Stimulated activated CD8-positive, alpha-beta memory T cell treated with anti-CD3 and anti-CD28 coated beads, Interleukin-15, amount 100 ng/mL, for 48 hours (primary cell): ENCODE measurements around the gene GRAMD2B.
"Not testable (repeated sequence)": the region's sequence is repeated elsewhere in the genome, so short reads cannot be mapped to it uniquely, and the experiment has no call there.

Experiments used
- DNase-seq, 2 donors: peaks; one replicate each; pipeline ENCODE4 v3.0.0-alpha.2; 2020; ENCODE audit warnings: low read depth in 2 of 2

Gene GRAMD2B

DNA sequence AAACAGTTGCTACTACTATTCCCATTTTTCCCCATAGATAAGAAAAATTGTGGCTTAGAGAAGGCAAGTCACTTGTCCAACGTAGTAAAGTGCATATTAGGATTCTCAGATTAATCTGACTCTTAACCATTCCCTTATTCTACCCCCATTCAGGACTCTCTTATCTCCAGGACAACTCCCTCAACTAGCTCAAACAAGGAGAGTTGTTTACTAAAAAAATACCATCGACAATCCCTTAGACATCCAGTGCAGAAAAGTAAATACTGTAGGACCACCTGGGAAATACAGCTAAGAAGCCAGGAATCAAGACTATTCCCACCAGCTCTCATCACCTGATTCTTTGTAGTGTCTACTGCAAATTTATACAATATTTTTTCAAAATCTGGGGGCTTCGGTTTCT lies 9.4 kb upstream of the GRAMD2B start:
- DNase-seq = no peak

DNA sequence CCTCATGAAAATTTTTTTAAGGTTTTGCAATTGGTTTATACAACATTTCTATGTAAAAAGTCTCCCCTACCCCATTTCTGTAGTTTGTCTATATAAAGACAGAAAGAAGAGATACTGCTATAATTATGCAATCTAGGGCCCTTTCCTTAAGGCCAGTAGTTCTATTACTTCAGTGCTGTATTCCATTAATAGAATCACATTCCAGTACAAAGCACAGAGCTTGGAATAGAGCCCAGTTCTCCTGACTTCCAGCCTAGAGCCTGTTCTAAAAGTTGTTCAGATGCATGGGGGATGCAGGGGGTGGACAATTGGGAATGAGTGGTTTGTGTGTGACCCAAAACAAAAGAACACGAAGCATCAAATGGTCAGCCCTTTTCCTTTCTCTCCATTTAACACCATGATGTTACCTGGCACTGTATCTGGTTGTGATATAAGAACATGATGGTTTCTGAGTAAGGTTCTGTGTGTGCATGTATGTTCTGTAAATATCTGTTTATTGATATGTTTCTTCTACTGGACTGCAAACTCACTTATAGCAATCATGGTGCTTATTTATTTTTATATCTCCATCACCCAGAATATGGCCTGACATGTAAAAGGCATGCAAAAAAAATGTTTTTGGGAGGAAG lies 8.2 kb upstream of the GRAMD2B start:
- no peak for DNase-seq

DNA sequence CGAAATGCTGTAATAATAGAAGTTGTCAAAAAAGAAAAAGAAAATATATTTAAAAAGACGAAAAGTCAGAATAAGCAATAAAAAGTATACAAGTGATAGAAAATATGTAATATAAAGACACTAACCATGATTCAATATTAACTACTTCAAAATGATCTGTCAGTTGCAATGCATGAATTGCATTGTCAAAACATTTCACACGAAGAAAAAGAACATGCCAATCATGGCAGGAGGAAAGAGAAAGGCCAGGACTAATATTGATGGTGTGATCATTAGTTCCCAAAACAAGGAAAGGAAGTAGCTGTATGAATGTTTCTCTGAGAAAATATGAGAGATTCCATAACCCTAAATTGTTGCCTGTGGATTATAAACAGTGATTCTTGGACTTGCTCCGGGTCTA lies 7.4 kb upstream of the GRAMD2B start:
- no peak for DNase-seq

DNA sequence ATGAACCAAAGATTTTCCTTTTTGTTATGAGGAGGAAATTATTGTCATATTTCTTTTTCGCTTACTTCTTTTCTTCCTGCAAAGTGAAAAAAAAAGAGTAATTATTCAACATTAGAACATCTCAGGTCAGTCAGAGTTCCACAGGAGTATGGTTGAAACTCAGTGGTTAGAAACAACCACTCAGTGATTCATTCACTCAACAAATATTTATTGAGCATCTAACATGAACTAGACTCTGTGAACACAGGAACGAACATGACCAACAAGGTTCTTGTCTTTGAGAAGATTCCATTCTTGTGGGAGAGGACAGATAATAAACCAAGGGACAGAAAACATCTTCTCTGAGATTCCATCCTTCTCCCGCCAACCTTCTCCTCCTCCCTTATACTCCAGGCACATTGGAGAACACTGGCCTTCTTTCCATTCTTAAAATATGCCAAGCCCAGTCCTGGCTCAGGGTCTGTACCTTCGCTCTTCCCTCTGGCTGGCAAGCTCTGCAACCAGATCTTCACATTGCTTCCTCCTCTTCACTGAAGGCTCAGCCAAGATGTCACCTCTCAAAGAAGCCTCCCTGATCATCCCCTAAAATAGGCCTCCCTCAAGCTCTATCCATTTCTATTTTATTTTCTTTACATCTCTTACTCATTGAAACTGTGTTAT lies 6.8 kb upstream of the GRAMD2B start:
- DNase-seq = no peak

DNA sequence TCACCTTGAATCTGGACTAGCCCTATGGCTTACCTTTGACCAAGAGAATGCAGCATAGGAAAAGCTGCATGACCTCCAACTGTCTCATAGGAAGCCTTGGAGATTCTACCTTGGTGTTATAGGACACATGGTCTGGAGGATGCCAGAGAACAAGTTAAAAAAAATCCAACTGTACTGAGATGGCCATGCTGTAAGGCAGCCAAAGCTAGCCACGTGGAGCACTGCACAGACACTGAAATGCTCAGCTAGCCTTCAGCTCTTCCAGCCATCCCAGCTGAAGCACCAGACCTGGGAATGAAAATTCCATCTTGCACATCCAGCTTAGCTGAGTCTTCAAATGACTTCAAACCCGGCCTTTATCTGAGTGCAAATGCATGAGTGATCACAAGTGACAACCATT lies 6.0 kb upstream of the GRAMD2B start:
- DNase-seq = no peak

DNA sequence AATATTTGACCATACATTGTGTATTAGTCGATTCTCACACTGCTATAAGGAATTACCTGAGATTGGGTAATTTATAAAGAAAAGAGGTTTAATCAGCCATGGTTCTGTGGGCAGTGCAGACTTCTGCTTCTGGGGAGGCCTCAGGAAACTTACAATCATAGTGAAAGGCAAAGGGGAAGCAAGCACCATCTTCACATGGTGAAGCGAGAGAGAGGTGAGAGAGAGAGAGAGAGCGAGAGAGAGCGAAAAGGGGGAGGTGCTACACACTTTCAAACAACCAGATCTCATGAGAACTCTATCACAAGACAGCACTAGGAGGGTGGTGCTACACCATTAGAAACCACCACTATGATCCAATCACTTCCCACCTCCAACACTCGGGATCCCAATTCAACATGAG lies 4.1 kb upstream of the GRAMD2B start:
- DNase-seq = no peak

DNA sequence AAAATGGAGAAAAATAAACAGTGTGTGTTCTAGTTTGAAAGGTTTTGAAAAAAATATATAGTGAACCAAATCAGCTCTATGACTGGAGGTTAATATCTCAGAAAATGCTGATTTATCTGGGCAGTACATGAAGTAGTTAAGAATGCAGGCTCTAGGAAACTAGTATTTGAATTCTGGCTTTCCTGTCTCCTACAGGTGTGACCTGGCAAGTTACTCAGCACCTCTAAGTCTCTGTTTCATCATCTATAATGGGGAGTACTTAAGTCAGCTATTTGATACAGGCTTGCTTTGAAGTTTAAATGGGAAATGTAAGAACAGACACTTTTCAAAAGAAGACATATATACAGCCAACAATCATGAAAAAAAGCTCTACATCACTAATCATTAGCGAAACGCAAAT lies 5.2 kb downstream of the GRAMD2B start:
- no peak for DNase-seq

DNA sequence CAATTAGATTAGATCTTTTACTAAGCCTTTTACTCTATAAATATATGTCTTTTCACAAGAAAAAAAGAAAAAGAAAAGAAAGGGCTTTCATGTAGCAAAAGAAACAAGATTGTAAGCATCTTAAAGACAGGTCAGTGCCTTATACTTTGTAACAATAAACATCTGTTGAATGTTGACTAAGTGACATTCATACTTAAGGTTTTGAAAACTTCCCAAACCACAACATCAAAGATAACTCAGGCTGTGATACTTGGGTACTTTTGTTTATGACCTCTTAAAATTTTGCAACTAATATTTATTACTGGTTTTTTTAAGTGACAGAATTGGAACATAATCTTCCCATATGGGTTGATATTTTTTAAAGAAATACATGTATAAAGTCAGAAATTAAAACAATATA lies 7.4 kb downstream of the GRAMD2B start:
- no peak for DNase-seq

DNA sequence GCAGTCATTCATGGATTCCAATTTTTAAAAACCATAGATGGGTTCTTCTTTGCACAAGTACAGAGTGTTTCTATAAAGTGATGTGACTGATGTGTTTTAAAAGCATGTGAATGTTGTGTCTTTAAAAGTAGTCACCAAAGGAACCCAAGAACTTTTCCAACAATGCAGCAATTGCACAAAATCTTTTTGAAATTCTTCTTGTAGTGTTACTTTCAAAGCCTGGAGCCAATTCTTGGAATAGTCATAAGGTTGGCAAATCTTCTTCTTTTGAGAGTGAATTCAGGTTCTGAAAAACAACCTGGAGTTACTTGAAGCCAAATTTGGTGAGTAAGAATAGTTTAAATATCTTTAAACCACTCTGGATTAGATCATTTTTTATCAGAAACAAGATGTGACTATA lies 10.5 kb downstream of the GRAMD2B start:
- DNase-seq = no peak

DNA sequence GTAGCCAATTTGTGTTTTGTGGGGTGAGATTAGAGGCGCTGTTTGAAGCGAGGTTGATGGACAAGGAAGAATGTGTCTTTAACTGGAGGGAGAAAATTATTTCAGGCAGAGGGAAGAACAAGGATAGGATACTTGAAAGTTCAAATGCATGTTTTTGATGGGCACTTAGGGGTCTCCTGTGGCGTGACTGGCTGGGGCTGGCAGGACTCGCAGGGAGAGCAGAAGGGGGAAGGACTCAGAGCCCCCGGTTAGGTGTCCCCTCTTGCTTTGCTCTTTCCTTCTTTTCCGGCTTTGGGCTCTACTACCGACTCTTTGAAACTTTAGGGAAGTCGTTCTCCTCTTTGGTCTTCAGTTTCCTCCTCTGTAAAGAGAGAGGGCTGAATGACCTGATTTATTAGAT lies 12.1 kb downstream of the GRAMD2B start:
- no peak for DNase-seq

DNA sequence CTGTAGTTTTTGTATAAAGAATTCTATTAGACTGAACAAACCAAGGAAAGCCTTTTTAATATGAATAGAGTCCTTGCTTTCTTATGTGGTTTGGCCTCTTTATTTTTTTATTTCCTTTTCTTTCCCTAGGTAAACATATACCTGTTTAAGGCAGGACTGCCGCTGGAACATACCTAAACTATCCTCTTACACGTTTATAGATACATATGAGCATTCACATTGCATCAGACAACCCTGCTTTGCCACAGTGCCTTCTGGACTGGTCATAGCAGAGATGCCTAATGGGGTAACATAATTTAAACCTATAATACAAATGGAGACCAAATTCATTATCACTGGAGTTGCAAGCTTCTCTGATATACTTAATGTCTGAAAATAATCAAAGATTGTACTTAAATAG lies 12.5 kb downstream of the GRAMD2B start:
- no peak for DNase-seq

DNA sequence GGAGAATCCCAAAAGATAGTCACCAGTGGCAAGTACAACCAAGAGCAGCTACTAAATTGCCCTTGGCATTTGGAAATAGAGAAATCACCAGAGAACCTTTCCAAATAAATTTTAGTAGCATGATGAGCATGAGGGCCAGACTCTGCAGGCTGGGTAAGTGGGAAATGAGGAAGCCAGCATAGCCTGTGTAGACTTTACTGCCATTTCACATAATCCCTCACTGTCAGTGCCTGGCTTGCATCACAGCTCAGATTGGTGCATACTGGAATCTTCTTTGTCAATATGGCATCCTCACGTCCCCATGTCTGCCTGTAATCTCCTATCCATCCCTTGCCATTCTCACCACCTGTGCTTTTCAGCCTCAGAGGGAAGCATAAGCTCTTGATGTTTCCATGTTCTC lies 14.5 kb downstream of the GRAMD2B start:
- DNase-seq = no peak

DNA sequence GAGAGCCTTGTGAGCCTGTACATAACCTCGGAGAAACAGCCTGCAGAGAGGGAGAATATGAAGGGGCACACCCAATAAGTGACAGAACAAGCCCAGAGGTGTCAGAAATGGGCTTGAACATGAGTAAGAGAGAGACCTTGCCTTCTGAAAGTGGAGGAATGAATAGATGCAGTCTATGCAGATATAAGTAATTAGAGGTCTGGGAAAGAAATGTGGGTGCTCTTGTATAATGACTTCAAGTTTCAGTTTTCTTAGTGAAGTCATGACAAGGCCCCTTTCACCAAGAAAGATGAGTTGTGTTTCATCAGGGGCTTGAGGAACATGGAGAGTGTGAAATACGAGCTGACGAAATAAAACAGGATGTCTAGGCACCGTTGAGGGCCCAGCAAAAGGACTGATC lies 15.1 kb downstream of the GRAMD2B start:
- DNase-seq = no peak

DNA sequence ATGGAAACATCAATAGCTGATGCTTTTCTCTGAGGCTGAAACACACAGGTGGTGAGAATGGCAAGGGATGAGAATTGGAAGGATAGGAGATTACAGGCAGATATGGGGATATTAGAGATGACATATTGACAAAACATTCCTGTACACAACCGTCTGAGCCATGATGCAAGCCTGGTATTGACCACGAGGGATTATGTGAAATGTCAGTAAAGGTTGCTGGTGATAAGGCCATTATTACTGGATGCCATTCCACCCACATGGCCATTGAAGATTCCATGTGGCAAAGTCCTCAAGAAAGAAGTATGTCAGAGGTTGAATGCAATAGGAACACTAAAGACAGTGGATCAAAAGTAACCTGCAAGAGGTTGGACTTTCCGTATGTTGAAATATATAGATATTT lies 15.7 kb downstream of the GRAMD2B start:
- DNase-seq = no peak

DNA sequence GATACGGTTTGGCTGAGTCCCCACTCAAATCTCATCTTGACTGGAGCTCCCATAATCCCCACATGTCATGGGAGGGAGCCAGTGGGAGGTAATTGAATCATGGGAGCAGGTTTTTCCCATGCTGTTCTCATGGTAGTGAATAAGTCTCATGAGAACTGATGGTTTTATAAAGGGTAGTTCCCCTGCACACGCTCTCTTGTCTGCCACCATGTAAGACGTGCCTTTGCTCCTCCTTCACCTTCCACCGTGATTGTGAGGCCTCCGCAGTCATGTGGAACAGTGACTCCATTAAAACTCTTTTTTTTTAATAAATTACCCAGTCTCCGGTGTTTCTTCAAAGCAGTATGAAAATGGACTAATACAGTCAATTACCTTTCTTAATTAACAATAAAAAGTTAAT lies 16.5 kb downstream of the GRAMD2B start:
- DNase-seq = not testable (repeated sequence)

DNA sequence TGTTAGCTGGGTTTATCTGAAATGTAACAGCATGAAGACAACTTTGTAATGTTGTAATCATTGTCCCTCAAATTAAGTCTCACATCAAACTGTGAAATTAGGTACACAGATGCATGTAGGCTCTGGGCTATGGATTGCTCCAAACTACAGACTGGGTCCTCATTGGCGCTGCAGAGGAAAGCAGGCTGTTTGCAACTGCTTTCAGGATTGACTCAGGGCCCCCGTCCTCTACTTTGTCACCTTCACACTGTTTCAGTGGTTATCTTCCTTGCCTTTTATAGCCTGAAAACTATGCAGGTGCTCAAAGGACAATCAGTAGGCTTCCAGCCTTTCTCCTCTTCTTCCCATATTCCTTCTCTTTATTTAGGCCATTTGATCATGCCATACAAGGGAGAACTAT lies 18.0 kb downstream of the GRAMD2B start:
- DNase-seq = no peak

DNA sequence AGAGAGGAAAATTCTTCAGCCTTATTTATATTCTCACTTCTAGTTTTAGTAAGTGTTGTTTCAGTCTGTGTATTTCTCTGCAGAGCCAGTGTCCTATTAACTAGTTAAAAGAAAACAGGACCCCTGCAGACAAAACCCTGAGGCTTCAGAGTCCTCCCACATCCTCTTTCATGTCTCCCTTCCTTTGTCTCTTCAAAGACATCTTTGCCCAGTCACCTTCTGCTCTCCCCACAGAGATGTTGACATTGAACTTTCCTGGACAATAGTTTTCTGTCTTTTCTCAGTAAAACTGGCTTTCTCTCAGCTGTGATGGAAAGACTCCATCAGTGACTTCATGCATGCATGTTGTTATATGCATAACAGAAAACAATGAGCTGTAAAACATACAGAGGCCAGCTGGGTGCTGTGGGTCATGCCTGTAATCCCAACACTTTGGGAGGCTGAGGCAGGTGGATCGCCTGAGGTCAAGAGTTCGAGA lies 20.2 kb downstream of the GRAMD2B start:
- DNase-seq = no peak

DNA sequence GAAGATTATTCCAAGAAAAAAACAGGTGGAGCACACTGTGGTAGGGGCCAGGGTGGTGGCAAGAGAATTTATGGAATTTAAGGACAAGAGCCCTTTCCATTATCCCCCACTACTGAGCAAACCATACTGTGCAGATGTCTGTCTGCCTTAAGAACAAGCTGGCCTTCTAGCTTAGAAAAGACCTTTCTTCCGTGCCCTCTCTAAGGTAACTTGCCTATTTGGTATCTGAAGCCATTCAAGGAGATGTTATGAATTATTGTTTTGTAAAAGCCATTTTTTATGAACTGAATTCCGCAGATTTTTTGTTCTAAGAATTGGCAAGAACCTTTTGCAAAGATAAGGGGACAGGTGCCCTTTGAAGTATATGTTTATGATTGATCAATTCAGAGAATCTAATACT lies 20.9 kb downstream of the GRAMD2B start:
- no peak for DNase-seq

DNA sequence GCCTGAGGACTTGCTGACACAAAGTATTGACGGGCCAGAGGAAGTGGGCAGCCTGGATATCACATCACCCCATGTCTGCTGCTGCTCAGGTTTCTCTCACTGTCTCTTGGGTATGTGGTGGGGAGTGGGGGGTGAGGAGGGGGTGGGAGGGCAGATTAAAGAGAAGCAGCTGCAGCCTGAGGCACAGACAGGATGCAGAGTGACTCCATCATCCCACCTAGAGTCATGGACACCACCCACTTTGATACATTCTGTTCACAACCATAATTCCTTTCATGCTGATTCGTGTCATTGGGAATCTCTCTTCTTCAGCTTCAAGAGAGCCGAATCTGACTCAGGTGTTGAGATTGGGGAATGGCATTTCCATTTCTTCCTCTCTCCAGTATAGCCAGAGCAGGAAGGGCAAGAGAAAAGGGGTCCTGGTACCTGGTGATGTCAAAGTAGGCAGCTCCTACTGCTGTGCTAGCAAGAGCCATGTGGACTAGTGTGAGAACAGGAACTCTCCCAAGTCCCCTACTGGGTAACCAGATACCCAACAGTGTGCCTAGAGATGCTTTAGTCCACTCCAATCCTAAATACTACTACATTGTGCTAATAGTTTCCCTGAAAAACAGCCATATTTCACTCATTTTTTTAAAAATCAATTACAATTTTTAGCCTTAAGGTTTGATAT lies 22.4 kb downstream of the GRAMD2B start:
- no peak for DNase-seq

DNA sequence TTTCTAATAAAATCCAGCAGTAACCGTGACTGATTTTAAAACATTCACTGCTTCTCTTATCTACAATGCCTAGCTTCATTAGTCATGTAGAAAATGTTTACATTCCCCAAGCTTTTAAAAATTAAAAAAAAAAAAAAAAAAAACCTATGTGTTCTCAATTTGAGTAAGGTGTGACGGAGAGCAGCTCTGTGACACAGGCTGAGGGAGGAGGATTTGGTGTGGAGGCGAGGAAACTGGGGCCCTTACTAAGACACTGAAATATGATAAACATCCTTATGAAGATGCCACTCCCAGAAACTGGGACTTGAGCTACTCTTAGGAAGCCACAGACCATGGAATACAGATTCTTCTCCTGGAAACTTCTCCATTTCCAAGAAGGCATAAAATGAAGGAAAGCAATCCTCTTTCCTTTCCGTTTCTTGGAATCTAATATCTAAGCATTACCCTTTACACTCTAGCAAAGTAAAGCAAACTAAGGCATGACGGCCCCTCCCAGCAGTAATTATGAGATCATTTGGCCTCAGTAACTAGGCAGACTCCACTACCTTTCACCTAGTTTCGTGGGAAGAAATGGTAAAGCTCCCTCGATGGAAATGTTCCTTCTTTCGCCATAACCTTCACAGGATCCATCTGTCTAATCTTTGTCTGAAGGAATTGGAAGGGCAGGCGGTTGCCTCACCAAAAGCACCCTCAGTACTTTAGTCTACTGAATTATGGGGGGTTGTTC lies 23.5 kb downstream of the GRAMD2B start:
- DNase-seq = peak in 1 of 2 donors; percentile 55

DNA sequence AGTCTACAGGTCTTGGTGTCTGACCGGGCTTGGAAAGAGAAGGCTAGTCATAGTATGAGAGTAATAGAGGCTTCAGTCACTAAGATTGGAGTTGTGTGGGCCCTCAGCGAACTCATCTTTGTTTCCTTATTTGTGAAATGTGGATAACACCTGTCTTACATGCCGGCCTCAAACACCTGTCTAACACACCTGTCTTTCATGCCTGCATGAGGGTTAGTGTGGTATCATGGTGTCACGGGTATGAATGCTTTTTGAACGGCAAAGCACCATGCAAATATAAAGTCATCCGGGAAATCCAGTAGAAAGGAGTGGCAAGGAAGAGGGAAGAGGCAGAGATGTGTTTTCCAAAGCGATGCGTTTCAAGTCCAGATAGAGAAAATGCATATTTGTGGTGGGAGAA lies 25.5 kb downstream of the GRAMD2B start:
- no peak for DNase-seq

DNA sequence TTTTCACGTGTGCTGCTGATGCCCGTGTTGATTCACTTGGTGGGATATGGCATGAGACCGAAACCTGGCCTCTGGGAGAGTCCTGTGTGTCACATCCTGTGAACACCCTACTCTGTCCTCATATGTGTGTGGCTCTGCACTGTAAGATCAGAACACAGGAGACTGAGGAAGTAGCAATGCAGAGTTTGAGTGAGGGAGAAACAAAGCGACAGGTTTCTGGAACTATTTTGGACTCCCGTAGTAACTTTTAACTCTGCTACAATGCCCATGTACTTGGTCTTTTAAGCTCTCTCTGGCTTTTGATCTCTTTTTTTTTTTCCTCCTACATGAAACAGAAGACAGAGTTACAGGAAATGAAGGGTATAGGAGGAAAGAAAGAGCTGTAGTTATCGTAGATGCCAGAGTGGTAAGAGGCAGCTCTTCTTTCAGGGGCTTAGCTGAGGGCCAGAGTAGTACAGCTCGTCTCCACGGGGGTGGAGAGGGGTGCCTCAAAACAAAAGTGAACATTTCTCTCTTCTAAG lies 26.6 kb downstream of the GRAMD2B start:
- DNase-seq = peak; percentile 48 to 63
